GM19463 (cell line): ENCODE data around the gene KRTAP5-6.
"Not testable (repeated sequence)": the region's sequence is repeated elsewhere in the genome, so short reads cannot be mapped to it uniquely, and the experiment has no call there.

Source experiments
- ATAC-seq: cut with Tn5 transposase; IDR thresholded peaks from one replicate; pipeline ENCODE4 v1.9.1; 2021; ENCODE audit warnings: mild to moderate bottlenecking, moderate library complexity; ENCODE audit not compliant: unreplicated experiment

The KRTAP5-6 gene

GRCh38 chr11:1661454-1662269, 35.3 kb upstream of the KRTAP5-6 start:
- not testable (repeated sequence) for ATAC-seq

GRCh38 chr11:1662699-1663283, 34.2 kb upstream of the KRTAP5-6 start:
- not testable (repeated sequence) for ATAC-seq

GRCh38 chr11:1665313-1665712, 31.7 kb upstream of the KRTAP5-6 start:
- no peak for ATAC-seq

DNA sequence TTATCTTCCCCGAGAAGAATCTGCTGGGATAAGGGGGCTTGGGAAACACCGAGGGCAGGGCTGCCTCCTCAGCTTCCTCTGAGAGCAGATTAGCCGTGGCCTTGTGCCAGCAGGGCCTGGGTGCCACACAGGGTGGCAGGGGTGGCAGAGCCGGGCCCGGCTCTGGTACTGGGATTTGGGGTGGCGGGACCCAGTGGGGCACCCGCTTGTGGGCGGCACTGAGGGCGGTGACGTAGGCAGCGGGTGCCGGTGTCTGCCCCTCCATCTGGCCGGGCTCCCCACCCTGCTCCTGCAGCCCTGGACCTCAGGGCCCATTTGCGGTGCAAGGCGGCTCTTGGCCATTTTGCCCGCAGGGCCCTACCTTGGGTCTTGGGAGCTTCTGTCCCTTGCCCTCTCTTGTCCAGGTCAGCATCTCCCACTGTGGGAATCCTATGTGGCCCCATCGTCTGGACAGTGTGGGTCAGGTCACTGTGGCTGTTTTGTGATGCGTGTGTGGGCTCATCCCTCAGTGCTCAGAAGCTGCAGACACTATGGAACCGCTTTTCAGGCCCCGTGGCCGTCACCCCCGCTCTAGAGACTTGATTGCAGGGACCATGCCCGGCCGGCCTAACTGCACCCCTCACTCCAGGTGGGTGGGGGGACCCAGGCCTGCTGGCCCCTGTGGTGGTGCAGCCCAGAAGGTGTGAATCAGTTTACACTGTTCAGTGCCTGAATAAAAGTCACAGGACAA, 29.7 kb upstream of the KRTAP5-6 start:
- no peak for ATAC-seq

DNA sequence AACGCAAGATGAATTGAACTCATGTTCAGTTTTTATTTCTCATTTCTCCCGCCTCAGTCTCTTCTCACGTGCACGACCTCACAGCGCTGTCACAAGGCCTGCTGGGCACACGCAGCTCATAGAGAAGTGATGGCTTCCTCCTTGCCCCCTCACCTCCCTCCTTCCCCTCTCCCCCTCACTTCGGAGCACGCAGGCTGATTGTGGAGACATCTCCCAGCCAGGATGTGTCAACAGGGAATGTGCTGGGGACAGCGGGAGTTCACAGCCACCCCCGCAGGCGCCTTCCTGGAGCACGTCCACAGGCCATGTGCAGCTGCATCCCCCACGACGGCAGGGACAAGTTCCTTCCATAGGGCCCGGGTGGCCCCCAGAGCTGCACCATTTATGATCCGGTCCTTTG, 29.1 kb upstream of the KRTAP5-6 start:
- no peak for ATAC-seq

- no peak for ATAC-seq
Observed at GRCh38 chr11:1668911-1669473, 28.0 kb upstream of the KRTAP5-6 start.

DNA sequence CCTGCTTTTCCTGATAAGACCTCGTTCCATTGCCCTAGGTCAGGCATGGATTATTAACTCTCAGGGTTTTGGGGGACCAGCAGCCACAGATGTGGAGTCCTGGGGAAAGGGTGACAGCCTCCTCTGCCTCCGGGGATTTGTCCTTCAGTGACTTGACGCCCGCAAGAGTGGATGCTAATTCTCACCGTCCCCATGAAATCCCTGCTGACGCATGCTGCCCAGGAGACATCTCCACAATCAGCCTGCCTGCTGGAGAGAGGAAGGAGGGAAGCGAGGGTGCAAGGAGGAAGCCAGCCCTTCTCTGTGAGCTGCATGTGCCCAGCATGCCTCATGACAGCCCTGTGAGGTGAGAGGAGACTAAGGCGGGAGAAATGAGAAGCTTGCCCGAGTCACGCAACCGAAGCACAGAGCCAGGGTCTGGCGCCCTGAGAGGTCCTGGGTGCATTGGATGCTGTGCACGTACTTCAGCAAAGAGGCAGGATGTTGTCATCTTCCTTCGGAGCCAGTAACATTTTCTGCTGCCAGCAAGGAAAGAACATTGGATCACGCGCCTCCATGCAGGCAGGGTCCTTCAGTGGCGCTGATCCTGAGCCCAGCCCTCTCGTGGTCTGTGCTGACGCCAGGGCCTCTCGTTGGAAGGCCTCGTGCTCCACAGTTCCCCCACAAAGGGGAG, 27.3 kb upstream of the KRTAP5-6 start:
- ATAC-seq: no peak

- ATAC-seq: not testable (repeated sequence)
Observed at GRCh38 chr11:1670457-1670856, 26.5 kb upstream of the KRTAP5-6 start.

- ATAC-seq: no peak
Observed at GRCh38 chr11:1670905-1671371, 26.1 kb upstream of the KRTAP5-6 start.

DNA sequence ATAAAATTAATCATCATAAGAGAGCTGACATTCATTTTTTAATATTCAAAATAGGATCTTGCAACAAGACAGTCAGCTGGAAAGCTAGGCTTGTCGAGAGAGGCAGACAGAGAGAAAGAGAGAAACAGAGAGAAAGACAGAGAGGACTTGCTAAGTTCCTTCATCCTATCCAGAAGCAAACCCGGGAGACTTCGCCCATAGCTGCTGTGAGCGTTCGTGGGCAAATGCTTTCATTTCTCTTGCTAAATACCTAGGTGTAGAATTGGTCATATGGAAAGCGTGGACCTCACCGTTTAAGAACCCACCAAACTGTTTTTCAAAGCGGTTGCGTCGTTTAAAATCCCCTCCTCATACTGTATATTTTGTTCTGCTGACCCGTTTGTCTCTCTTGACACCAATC, 25.3 kb upstream of the KRTAP5-6 start:
- no peak for ATAC-seq

DNA sequence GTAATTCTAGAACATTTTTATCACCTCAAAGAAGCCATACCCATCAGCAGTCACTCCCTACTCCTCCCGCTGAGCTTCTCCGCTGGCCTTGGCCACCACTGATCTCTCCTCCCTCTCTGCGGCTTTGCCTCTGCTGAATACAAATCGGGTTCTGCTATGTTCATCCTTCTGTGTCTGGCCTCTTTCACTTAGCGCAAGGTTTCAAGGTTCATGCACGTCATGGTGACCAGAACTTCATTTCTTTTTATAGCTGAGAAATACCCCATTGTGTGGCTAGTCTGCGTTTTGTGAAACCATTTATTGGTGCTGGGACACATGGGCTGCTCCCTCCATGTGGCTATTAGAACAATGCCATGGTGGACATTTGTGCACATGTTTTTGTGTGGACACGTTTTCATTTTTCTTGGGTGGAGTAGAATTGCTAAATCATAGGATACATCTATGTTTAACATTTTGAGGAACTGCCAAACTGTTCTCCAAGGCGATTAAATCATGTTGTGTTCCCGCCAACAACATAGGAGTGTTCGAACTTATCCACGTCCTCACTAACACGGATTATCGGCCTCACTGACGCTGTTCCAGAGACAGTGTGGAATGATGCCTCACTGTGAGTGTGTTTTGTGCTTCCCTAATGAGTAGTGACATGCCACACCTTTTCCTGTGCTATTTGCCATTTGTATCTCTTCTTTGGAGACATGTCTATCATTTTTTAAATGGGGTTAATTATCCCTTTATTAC, 24.2 kb upstream of the KRTAP5-6 start:
- no peak for ATAC-seq

DNA sequence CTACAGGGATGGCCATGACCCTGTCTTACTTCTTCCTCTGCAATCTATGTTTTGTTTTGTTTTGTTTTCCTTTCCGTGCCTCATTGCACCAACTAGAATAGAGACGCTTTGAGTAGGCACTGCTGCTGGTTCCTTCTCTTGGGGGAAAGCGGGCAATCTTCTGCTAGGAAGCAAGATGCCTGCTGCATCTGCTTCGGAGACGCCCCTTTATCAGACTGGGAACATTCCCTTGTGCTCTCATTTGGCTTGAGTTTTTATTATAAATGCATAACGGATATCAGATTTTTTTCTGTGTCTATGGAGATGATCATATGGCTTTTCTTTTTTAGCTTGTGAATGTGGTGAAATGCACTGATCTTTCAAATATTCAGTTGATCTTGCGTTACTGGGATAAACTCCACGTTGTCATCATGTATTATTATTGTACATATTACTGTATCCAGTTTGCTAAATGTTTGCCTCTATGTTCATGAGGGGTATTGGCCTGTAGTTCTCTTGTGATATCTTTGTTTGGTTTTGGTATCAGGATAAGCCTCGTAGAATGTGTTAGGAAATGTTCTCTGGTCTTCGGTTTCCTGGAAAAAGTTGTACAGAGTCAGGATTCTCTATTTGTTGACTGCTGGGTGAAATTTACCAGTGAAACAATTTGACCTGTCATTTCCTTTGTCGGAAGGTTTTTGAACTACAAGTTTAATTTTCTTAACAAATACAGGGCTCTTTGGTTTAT, 23.4 kb upstream of the KRTAP5-6 start:
- ATAC-seq: no peak

- no peak for ATAC-seq
Observed at GRCh38 chr11:1674173-1675131, 22.5 kb upstream of the KRTAP5-6 start.

- no peak for ATAC-seq
Observed at GRCh38 chr11:1675536-1676228, 21.3 kb upstream of the KRTAP5-6 start.

GRCh38 chr11:1676229-1676740, 20.7 kb upstream of the KRTAP5-6 start:
- no peak for ATAC-seq

DNA sequence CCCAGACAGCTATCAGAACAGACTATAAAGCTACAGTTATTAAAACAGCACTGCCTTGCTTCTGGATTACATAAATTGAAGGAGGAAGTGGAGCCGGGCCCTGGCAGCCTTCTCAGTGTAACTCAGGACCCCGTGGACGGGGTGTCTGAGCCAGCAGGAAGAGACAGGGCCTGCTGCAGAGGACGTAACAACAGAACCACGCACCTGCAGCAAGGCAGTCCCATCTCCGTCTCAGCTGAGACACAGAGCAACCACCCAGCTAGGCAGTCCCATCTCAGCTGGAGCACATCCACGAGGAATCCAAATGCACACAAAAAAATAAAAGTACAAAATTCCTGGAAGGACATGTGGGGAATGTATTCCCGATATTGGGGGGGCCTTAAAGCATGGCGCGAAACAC, 17.1 kb upstream of the KRTAP5-6 start:
- ATAC-seq: no peak

DNA sequence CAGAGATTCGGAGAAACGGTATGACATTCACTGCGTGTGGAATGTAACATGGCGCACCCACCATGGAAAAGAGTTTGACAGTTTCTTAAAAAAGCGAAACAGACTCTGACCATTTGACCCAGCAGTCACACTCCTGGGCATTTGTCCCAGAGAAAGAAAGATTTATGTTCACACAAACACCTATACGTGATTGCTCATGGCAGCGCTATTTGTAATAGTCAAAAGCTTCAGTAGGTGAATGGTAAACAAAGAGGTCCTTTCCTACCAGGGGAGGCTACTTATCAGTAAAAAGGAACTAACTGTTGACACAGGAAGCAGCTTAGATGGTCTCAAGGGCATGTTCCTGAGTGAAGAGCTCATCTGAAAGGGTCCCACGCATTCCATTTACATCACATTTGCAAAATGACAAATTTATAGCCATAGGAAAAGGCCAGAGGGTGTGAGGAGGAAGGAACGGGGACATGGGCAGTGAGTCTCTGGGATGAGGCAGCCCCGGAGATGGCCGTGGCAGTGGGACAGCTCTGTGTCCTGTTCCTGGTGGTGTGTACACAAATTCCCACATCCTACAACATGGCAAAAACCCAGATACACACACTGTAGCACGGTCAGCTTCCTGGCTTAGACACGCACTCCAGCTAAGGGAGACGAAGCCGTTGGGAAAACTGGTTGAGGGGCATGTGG, 14.6 kb upstream of the KRTAP5-6 start:
- ATAC-seq: no peak
